ENCODE data around the gene JTB. TPM values are rescaled to one million over a fixed set of nuclear protein-coding genes. Genes with fewer than 3 reads are reported as not detected.

Gene JTB
- total and polyA plus RNA-seq, 9 of the 15 experiments (the other 6 are each of a cell fraction or from before 2014, with no cell fraction given), result 24.7 to 308 (median 151) TPM

GRCh38 chr1:153977250-153978240 is at the start of gene JTB (continued):
- TF ChIP-seq ARID4B (CRISPR knock-in tag; IDR thresholded peaks at IDR 0.05) (peak; percentile 90; the same call in 1 of the 2 replicates), TAF7 (tag; IDR thresholded peaks at IDR 0.05) (peak; percentile 47; the same call in 1 of the 2 replicates), SNIP1 (IDR thresholded peaks at IDR 0.05; ENCODE audit: low read depth) (no peak), ZNF75A (CRISPR knock-in tag; IDR thresholded peaks at IDR 0.05) (no peak), TGIF2 (CRISPR knock-in tag; IDR thresholded peaks at IDR 0.05) (0 out of 2 replicates have a peak, but pooled peaks have one; percentile 50), ID3 (CRISPR knock-in tag; IDR thresholded peaks at IDR 0.05) (no peak), ID3 (tag; IDR thresholded peaks at IDR 0.05) (no peak; the same call in 1 of the 2 replicates), EP300 (IDR thresholded peaks at IDR 0.05; ENCODE audit: low read length) (peak; percentile 22; the same call in 1 of the 2 replicates), TSHZ1 (CRISPR knock-in tag; IDR thresholded peaks at IDR 0.05) (no peak), STAT6 (CRISPR knock-in tag; IDR thresholded peaks at IDR 0.05) (0 out of 2 replicates have a peak, but pooled peaks have one; percentile 10), NR2C2 (CRISPR knock-in tag; IDR thresholded peaks at IDR 0.05) (no peak; the same call in 1 of the 2 replicates), NR2C2 (tag; IDR thresholded peaks at IDR 0.05) (peak; percentile 69; the same call in 1 of the 2 replicates), GABPB1 (CRISPR knock-in tag; IDR thresholded peaks at IDR 0.05) (peak; percentile 58), TEAD4 (IDR thresholded peaks at IDR 0.05; ENCODE audit: low read length) (no peak), TEAD4 (CRISPR knock-in tag; IDR thresholded peaks at IDR 0.05; ENCODE audit: borderline replicate concordance) (0 out of 2 replicates have a peak, but pooled peaks have one; percentile 74)
